ENCODE results near the gene PLEKHA3.
"Not testable (repeated sequence)": the region's sequence is repeated elsewhere in the genome, so short reads cannot be mapped to it uniquely, and the experiment has no call there.

PLEKHA3 gene

GRCh38 chr2:178525460-178525859, 45.2 kb downstream of the PLEKHA3 start:
- DNase-seq: not testable (repeated sequence)

GRCh38 chr2:178526256-178526655, 46.0 kb downstream of the PLEKHA3 start:
- DNase-seq: no peak

- no peak for DNase-seq
Measured at GRCh38 chr2:178527592-178527991, 47.3 kb downstream of the PLEKHA3 start.

GRCh38 chr2:178528647-178529046, 48.4 kb downstream of the PLEKHA3 start:
- no peak for DNase-seq

- DNase-seq: no peak
Measured at GRCh38 chr2:178529194-178529593, 48.9 kb downstream of the PLEKHA3 start.

GRCh38 chr2:178530131-178530530, 49.9 kb downstream of the PLEKHA3 start:
- DNase-seq: no peak

- DNase-seq: no peak
Measured at GRCh38 chr2:178530625-178531142, 50.4 kb downstream of the PLEKHA3 start.

- no peak for DNase-seq
Measured at GRCh38 chr2:178531168-178531567, 50.9 kb downstream of the PLEKHA3 start.

- no peak for DNase-seq
Measured at GRCh38 chr2:178536037-178536436, 55.8 kb downstream of the PLEKHA3 start.

- DNase-seq: no peak
Measured at GRCh38 chr2:178542161-178542560, 61.9 kb downstream of the PLEKHA3 start.

GRCh38 chr2:178542569-178542968, 62.3 kb downstream of the PLEKHA3 start:
- no peak for DNase-seq

GRCh38 chr2:178550352-178550751, 70.1 kb downstream of the PLEKHA3 start:
- DNase-seq: no peak

- DNase-seq: peak; percentile 15
Measured at GRCh38 chr2:178553047-178553446, 72.8 kb downstream of the PLEKHA3 start.

Data from amniotic stem cell (primary cell).